ENCODE measurements around the gene TSPAN15. TPM values are rescaled to one million over a fixed set of nuclear protein-coding genes. Genes with fewer than 3 reads are reported as not detected.

TSPAN15 gene
- total RNA-seq, 3 donors from 2014 or later (not counting 1 experiment from before 2014, with no cell fraction given), result 1.3 to 3.9 (median 2.1) TPM

GRCh38 chr10:69466689-69467088, 15.4 kb downstream of the TSPAN15 start:
- Histone ChIP-seq H3K9me3 (ENCODE audit: control insufficient read depth, insufficient read depth, low read length) (no peaks in the 10 kb centered on the region), H3K27ac (ENCODE audit: low read length) (no peak overlapping the region), H3K27me3 (ENCODE audit: control insufficient read depth, insufficient read depth, low read length) (no peaks in the 10 kb centered on the region), H3K4me3 (ENCODE audit: low read length) (no peak overlapping the region), H3K36me3 (ENCODE audit: control insufficient read depth, insufficient read depth, low read length) (no peaks in the 10 kb centered on the region), H3K4me1 (ENCODE audit: control insufficient read depth, insufficient read depth, low read length) (peaks cover 43% of the 10 kb centered on the region)
- Mint-ChIP-seq H3K36me3 (no peaks in the 10 kb centered on the region), H3K4me3 (no peak overlapping the region), H3K27ac (peak overlapping the region in 1 of 2 donors; percentile 86), H3K9me3 (no peaks in the 10 kb centered on the region), H3K4me1 (peaks cover 20 to 27% of the 10 kb centered on the region in 2 donors), H3K27me3 (ENCODE audit: low read depth in 2 of 2) (peaks cover 0 to 2% of the 10 kb centered on the region in 2 donors)
- ATAC-seq, result no peak
- DNase-seq, result no peak
- no peak for TF ChIP-seq CTCF (IDR thresholded peaks at IDR 0.05)
- WGBS (ENCODE audit: insufficient coverage), result 87% methylated on average over 9 of the region's 10 CpGs
- intact Hi-C loops (cut with micrococcal nuclease), result no loop called here

GRCh38 chr10:69467928-69468750, 16.9 kb downstream of the TSPAN15 start:
- no peaks in the 10 kb centered on the region for H3K36me3 ChIP-seq (ENCODE audit: control insufficient read depth, insufficient read depth, low read length)
- H3K27ac ChIP-seq (ENCODE audit: low read length), result no peak overlapping the region
- WGBS (ENCODE audit: insufficient coverage), result 76% methylated on average over 12 of the region's 13 CpGs
- ATAC-seq (no peak), DNase-seq (no peak)
- H3K4me3 ChIP-seq (ENCODE audit: low read length), result no peak overlapping the region
- no peak for TF ChIP-seq CTCF (IDR thresholded peaks at IDR 0.05)
- Mint-ChIP-seq H3K4me3 (no peak overlapping the region), H3K4me1 (peaks cover 20 to 27% of the 10 kb centered on the region in 2 donors), H3K27me3 (ENCODE audit: low read depth in 2 of 2) (peaks cover 9 to 13% of the 10 kb centered on the region in 2 donors), H3K36me3 (no peaks in the 10 kb centered on the region), H3K9me3 (no peaks in the 10 kb centered on the region), H3K27ac (no peak overlapping the region)
- H3K27me3 ChIP-seq (ENCODE audit: control insufficient read depth, insufficient read depth, low read length), result no peaks in the 10 kb centered on the region
- intact Hi-C loops (cut with micrococcal nuclease), result no loop called here
- no peaks in the 10 kb centered on the region for H3K9me3 ChIP-seq (ENCODE audit: control insufficient read depth, insufficient read depth, low read length)
- H3K4me1 ChIP-seq (ENCODE audit: control insufficient read depth, insufficient read depth, low read length), result peaks cover 37% of the 10 kb centered on the region

- H3K27ac ChIP-seq (ENCODE audit: low read length), result no peak overlapping the region
- Mint-ChIP-seq H3K27ac (no peak overlapping the region), H3K36me3 (no peaks in the 10 kb centered on the region), H3K27me3 (ENCODE audit: low read depth in 2 of 2) (peaks cover 11 to 15% of the 10 kb centered on the region in 2 donors), H3K4me3 (no peak overlapping the region), H3K4me1 (peaks cover 18 to 26% of the 10 kb centered on the region in 2 donors), H3K9me3 (no peaks in the 10 kb centered on the region)
- DNase-seq (no peak), ATAC-seq (no peak)
- peaks cover 31% of the 10 kb centered on the region for H3K4me1 ChIP-seq (ENCODE audit: control insufficient read depth, insufficient read depth, low read length)
- no peak overlapping the region for H3K4me3 ChIP-seq (ENCODE audit: low read length)
- H3K36me3 ChIP-seq (ENCODE audit: control insufficient read depth, insufficient read depth, low read length), result no peaks in the 10 kb centered on the region
- no peaks in the 10 kb centered on the region for H3K27me3 ChIP-seq (ENCODE audit: control insufficient read depth, insufficient read depth, low read length)
- TF ChIP-seq CTCF (IDR thresholded peaks at IDR 0.05), result no peak
- H3K9me3 ChIP-seq (ENCODE audit: control insufficient read depth, insufficient read depth, low read length), result no peaks in the 10 kb centered on the region
- intact Hi-C loops (cut with micrococcal nuclease), result no loop called here
- WGBS (ENCODE audit: insufficient coverage), result 85% methylated on average over 5 of the region's 5 CpGs
Observed at GRCh38 chr10:69468751-69469089, 17.5 kb downstream of the TSPAN15 start.

Data from natural killer cell (primary cell).